Embryonic facial prominence (tissue), 1 donor: Measurements from ENCODE around the gene SMIM13.

Experiments used
- DNase-seq: peaks from one replicate; pipeline ENCODE4 v3.0.0-alpha.2; 2016; ENCODE audit errors: extremely low spot score

Gene SMIM13

DNA sequence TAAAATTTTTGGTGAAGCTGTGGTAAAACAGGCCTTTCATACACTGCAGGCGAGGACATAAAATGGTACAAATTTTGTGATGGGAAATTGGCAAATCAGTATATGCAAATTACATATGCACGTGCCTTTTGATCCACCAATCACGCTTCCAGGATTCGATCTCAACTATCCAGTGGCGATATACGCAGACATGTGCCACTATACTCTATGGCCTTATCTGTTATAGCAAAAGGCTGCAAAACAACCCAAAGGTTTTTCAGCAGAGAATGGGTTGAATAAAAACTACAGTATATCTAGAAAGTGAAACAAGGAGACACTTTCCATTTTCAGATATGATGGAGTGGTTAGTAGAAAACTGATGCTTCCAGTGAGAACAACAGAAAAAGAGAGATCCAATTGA lies 59.8 kb downstream of the SMIM13 start:
- DNase-seq = no peak

DNA sequence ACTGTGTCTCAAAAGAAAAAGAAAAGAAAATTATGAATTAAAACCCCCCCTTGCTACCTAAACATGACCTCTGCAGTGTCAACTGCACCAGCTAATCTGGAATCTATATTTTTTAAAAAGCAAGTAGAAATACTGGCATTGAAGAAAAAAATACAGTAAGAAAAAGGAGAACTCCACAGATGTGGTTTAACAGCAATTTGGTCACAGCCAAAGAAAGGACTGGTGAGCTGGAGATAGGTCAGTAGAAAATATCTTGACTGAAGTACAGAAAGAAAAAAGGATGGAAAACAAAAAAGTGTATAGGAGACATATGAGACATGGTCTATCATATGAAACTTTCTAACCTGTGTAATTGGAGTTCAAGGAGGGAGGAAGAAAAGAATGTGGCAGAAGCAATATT lies 62.0 kb downstream of the SMIM13 start:
- no peak for DNase-seq

DNA sequence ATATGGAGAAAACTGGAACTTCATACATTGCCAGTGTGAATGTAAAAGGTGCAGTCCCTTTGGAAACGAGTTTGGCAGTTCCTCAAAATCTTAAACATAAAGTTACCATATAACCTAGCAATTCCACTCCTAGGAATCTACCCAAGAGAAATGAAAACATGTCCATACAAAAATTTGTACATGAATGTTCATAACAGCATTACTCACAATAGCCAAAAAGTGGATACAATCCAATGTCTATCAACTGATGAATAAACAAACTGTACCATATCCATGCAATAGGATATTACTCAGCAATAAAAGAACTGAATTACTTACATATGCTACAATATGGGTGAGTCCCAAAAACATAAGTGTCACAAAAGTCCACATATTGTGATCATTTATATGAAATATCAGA lies 66.6 kb downstream of the SMIM13 start:
- DNase-seq = no peak

DNA sequence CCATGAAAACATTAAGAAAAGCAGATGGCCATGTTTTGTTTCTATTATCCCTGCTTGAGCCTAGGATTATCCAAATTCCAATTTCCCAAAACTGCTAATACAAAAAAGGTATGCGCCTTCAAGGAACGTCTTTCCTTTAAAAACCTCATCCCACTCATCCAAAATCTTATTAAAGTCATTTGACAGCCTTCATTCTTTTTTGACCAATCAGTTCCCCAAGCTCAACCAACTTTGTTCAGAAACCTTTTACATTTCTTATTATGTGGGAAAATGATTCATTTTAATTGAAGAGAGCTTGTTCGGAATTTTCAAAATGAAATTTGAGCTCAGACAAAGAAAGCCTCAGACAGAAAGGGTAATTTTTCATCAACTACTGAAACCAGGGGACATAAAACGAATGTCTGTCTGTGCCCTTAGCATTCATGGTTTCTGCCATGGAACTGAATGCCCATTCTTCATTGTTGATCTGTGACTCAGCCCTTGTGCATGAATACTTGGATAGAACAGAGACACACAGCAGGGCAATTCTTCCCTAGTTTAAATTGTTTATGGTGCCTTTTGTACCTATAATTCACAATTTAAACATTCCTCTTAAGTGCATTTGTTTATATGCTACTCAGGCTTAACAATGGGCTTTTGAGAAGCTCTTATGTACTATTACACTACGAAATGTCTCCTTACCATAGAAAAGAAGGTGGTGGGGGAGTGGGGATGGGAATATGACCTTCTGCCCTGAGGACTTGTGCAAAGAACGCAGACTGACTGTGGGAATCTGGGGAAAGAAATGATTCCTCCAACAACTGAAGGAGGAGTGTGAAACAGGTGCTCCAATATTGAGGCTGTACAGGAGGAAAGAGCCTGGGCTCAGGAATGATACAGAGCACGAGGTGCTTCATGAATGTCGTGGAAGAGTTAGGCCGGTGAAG lies 67.7 kb downstream of the SMIM13 start:
- DNase-seq = no peak

DNA sequence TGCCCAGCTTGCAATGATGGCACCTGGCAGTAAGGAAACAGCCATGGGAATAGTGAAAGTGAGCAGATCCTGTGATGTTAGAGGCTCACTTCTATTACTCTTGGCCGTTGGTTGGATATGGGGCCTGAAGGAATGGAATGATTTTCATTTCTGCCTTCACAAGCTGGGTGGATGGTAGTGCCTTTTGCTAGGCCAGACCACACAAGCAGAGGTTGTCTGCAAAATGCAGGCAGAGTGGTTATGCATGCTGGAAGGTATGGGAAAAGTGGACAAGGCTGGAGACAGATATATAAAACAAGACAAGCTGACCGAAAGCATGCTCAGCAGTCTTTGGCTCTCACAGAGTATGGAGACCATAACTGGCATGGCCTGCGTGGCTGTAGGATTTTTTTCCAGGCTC lies 68.6 kb downstream of the SMIM13 start:
- DNase-seq = no peak

DNA sequence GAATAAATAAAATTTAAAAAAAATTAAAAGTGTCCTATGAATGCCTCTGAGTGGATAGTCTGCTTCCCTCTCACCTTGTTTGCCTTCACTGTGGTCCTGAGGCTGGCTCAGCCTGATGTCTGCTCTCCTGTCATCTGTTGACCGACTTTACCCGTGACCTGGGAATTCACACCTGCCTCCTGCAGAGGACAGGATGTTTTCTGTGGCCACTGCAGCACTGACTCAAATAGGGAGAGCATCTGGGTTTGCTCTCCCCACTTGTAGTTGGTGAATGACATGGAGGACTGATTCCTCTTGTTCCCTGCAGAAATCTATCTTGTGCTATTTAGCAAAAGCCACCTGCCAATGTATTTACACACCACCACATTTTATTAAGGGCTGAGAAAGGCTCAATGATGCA lies 70.3 kb downstream of the SMIM13 start:
- DNase-seq = no peak

DNA sequence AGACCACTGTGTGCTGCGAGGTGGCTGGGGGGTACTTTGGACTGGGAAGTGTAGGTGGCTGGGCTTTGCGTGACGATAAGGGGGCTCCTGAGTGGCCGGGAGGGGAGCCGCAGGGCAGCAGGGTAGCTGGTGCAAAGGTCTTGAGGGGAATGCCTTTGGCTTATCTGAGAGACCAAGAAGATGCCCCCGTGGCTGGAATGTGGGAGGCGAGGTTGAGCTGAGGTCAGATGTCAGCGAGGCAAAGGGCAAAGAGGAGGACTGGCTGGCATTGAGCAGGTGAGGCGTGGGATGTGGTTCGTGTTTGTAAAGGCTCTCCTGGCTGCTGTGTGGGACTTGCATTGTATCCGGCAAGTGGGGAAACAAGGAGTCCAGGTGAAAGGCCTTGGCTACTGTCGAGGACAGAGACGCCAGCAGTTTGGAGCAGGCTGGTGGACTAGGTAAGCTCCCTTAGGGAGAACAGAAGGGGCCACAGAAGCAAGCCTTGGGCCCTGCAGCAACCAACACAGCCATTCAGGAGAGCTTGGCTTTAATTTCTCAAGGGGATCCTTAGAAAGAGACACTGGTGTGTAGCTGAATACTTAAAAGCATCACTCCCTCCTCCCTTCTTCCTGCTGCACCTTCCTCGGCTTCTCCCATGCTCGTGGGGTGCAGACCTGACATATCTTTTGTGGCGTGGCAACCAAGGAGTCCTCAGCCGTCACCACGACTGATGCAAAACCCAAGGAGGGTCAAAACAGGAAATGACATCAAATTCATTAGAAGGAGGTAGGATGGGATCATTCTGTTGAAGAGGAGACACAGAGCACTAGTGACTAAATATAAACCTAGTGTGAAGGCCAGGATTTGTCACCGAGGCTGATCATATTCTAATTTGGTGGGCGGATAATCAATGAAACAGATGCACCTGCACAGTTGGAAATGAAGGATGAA lies 71.3 kb downstream of the SMIM13 start:
- DNase-seq = no peak

DNA sequence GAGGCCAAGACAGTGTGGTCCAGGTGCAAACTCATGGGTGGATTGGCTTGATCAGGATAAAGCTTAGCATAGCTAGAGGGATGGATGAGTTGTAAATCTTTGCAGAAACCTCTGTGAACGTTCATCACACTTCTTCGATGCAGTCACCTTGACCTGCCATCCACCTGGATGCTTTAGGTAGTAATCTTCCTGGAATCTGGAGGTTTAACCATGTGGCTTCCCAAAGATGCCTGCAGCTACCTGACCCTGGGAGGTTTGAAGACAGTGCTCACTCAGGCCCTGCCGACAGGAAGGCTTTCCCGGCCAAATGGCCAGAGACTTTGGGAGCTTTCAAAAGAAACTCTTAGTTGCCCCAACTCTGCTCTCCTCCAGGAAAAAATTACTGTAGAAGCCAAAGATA lies 73.3 kb downstream of the SMIM13 start:
- no peak for DNase-seq

DNA sequence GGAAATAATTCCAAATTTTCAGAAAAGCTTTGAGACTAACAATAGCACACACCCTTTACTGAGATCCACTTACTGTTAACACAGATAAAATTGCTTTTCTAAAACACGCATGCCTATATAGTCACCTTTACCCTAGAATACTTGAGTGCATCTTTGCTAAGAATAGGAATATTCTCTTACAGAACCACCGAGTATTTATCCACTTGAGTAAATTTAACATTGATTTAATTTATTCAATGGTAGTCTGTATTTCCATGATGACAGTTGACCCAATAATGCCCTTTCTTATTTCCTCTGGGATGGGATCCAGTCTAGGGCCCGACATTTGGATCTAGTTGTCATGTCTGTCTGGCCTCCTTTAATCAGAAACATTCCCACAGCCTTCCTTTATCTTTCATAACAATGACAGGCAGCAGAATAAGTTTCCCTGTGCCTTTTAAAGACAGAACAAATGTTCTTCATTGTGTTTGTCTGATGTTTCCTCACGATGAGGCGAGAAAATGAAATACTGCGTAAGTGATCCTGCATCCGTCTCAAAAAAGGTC lies 74.5 kb downstream of the SMIM13 start:
- DNase-seq = no peak

DNA sequence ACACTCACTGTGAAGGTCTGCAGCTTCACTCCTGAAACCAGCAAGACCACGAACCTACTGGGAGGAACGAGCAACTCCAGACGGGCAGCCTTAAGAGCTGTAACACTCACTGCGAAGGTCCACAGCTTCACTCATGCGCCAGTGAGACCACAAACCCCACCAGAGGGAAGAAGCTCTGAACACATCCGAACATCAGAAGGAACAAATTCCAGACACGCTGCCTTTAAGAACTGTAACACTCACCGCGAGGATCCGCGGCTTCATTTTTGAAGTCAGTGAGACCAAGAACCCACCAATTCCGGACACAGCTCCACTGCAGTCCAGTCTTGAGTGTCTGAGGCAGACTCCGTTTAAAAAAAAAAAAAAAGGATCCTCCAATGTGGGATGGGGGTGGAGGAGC lies 78.3 kb downstream of the SMIM13 start:
- DNase-seq = no peak

DNA sequence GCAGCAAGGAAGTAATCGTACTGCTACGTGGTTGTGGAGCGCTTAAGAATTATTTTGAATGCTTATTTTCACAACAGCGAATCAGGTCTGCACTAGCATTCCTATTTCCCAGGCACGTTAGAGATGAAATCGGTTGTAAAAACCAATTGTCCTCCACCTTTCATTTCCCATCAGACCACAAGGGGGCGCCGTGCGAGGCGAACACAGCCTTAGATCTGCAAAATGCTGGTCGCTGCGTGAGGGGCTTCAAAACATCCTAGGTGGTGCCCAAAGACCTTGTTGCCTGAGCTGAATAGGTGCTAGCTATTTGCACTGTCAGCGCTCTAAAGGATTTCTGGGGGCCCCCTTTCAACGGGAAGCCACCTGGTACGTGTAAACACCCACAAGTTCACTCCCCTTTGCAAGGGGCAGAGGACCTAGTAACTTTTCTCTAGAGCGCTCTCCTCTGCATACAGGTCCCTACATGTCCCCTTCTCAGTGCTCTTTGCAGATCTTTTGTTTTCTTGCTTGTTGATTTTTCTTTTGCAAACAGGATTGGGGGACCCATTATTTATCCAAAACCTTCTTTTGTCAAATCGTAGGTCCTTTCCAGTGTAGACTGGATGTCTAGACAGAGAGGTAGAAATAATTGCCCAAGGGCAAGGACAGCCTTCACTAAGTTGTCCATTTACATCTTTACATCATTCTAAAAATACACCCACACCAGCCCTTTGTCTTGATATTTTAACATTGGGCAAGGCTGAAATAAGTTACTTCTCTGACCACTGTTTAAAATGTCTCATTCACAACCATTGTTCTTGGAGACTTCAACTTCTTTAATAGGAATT lies 79.1 kb downstream of the SMIM13 start:
- DNase-seq = no peak

DNA sequence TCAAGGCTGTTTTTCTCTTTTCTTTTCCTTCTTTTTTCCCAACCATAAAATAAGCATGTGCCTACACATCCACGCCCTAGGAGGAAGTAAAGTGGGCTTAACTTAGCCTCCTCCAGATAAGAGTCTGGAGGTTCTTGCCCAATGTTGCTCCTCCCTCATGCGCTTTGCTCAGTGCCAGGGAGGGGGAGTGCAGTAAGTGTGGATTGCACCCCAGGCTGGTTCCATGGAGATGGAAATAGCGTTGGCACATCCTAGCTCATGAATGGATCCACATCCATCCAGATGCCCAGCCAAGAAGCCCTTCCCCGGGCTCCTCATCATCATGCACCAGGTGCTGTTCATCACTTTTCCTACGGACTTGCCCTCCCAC lies 80.6 kb downstream of the SMIM13 start:
- no peak for DNase-seq

DNA sequence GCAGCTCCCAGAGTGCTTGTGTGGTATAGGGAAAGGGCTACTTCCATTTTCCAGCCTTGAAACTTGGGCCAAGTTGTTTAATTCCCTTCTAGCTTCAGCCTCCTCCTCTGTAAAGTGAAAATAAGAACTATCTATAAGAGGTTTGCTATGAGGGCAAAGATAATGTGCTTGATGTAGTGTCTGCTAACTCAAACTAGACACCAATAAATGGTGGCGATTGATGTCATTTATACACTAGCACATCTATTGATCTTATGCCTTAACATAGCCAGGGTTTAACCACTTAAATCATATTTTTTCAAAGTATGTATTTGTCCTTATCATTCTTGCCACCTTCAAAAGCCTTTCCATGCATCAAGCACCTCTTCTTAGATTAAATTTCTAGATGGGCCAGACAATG lies 83.6 kb downstream of the SMIM13 start:
- no peak for DNase-seq

DNA sequence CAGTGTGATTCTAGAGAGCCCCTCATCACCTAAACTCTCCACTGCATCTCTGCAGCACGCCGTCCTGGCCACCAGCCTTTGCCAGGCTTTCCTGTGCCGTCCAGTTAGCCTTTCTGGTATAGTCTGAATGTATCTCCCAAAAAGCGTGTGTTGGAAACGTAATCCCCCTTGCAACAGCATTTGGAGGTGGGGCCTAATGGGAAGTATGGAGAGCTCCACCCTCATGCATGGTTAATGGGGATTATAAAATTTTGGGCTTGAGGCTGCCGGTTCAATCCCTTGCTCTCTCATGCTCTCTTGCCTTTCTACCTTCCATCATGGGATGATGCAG lies 85.4 kb downstream of the SMIM13 start:
- no peak for DNase-seq

DNA sequence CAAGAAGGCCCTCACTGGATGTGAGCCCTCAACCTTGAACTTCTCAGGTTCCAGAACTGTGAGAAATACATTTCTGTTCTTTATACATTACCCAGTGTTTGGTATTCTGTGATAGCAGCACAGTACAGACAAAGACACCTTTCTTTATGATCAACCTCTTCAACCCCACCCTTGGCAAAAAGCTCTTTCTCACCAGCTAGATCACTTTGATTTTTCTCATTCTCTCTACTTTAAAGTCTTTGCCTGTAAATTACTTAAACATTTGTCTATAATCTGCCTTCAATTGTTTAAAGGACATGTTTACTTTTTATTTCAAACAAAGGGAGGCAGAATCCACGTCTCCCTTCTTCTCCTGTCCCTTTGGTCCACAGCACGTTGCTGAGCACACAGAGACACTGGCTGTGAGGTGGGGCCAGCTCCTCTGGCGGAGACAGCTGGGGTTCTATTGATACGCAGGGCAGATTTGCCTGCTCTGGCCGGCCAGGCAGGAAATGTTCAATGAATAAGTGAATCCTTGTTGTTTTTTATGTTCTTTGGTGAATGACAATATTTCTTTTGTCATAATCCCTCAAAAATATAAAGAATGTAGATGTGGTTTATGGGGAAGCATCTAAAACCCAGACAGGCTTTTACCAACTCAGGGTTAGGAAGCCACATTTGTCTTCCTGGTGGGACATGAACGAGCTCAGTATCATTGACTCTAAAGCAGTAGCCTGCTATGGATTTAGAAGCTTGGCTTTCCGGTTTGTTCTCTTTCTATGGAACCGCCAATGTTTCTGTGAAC lies 86.0 kb downstream of the SMIM13 start:
- no peak for DNase-seq

DNA sequence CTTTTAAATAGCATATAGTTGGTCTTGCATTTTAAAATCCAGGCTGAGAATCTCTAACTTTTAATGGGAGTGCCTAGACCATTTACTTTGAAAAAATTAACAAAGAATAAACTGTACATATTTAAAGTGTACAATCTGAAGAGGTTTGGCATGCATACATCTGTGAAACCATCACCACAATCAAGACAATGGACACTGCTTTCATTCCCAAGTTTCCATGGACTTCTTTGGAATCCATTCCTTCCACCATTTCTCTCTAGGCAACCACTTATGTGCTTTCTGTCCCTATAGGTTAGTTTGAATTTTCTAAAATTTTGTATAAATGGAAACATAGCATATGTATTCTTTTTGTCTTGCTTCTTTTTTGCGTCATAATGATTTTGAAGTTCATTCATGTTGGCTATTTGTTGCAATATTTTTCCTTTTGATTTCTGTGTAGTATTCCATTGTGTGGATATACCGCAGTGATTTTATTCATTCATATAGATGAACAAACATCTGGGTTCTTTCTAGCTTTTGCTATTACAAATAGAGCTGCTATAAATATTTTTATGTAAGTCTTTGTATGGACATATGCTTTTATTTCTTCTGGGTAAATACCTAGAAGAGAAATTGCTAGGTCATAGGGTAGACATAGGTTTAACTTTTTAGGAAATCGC lies 88.0 kb downstream of the SMIM13 start:
- DNase-seq = no peak

DNA sequence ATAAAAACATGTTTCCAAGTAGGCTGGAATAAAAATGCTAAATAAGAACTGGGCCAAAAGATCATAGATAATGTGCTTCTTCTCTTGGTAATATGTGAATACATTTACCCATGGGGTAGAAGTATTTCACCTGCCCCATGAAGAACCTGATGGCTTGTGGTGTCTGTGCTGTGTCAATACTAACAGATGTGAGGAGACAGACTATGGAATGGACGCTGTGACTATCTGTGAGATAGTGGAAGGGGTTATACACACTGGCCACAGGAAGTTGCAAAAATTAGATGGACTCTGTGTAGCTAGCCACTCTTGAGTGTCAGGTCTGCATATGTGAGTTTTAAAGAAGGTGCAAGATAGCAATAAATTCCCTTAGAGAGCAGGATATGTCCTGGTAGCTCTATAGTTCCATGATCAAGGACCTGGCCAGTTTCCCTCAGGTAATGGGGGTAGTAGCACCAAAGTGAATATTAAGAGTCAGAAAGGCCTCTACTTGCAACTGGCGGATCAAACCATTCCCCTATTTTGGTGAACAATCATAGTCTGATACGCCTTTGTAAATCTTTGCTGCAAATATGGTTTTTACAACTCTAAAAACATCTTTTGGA lies 90.2 kb downstream of the SMIM13 start:
- DNase-seq = no peak

DNA sequence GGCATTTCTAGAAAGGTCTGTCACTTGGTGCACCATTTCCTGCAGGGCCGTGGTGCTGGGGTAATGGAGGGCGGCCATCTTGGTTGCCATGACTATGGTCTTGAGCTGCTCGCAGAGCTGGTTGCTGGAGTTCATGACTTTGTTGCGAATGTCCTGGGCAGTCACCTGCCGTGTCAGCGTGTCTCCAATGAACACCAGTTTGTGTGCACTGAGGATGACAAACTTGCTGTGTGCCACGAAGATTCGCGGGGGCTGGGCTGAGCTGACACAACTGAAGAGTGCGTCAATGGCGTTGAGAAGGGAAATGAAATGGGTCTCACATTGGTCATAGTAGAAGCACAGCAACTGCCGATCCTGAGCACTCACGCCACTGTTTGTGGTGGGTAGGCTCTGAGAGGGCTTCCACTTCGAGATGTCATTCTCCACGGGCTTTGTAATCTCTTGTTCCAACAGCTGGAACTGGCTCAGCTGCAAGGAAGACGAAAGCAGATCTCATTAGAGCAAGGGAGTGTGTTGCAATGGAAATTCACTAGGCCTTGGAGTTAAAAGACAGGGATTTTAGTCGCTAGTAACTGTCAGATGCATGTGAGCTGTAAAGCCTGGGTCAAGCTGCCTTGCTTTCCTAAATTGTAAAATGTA lies 91.7 kb downstream of the SMIM13 start:
- no peak for DNase-seq

DNA sequence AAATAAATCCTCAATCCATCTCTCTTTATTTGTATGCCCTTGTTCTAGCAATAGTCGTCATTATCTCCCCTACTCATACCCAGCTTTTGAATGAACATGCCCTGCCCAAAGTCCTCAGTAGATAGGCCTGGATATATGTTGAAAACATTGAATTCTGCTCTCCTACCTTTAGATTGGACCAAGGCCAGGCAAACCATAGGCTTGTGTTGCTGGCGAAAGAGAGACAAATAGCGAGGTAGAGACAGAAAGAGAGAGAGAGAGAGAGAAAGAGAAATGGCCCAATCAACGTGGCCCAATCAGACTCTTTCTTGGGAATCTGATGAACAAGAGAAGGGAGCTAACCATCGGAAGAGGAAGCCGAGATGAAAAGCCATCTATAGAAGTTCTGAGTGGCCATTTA lies 93.7 kb downstream of the SMIM13 start:
- no peak for DNase-seq
